HCT116 (cell line): ENCODE results near the gene SLC28A3. TPM values are rescaled to one million over a fixed set of nuclear protein-coding genes. Genes with fewer than 3 reads are reported as not detected.

Source experiments
- ATAC-seq: fragments of 200-7000 bp; cut with Tn5 transposase; 2 replicates; pipeline ENCODE4 v1.9.1; 2020; ENCODE audit warnings: mild to moderate bottlenecking, moderate library complexity
- BruUV-seq: library from RNA; stranded (reverse); fragments of 400-500 nt; replicated peaks from 2 replicates; lab custom pipeline; 2021; lab: Mats Ljungman, UMichigan
- CTCF ChIA-PET: fragments of 300-600 bp; sonication (Branson Sonifier 250); formaldehyde crosslinking; loops from one replicate; lab custom pipeline; 2021; ENCODE audit warnings: antibody characterized with exemption; lab: Charles Lee
- POLR2A ChIA-PET: fragments of 300-600, 350-600 bp; sonication (Branson Sonifier 250); formaldehyde crosslinking; loops from one replicate; lab custom pipeline; 2021; ENCODE audit warnings: antibody characterized with exemption; lab: Charles Lee
- RAD21 ChIA-PET, 2 experiments: fragments of 300-600 bp; sonication (Branson Sonifier 250); formaldehyde crosslinking; loops; one replicate each; lab custom pipeline; 2023; ENCODE audit warnings: low total read pairs in 2 of 2; ENCODE audit not compliant: uncharacterized antibody in 2 of 2, unreplicated experiment in 2 of 2, low non-redundant PET in 1 of 2; lab: Charles Lee
- DNase-seq: peaks from one replicate; pipeline ENCODE4 v3.0.0-alpha.2; 2010; ENCODE audit warnings: low read depth, low spot score
- H2AFZ ChIP-seq: fragments of 200-600 bp; shearing (Covaris generic), sonication (generic); 2 replicates; pipeline ENCODE4 v1.6.1; 2017; ENCODE audit warnings: low read depth, mixed run types, mixed read lengths, antibody characterized with exemption, low read length; ENCODE audit not compliant: poor library complexity, severe bottlenecking
- H3K27ac ChIP-seq: 2 replicates; pipeline ENCODE4 v1.5.1; 2012; ENCODE audit warnings: low read depth, low read length
- H3K27me3 ChIP-seq: fragments of 200-600 bp; sonication (generic); 2 replicates; pipeline ENCODE4 v1.6.1; 2016; ENCODE audit warnings: mixed run types, low read length, mixed read lengths; ENCODE audit not compliant: insufficient read depth
- H3K36me3 ChIP-seq, 2 experiments: fragments of 200-500 bp in 1 of 2; fragments of 200-600 bp in 1 of 2; sonication (Bioruptor generic) in 1 of 2; sonication (generic) in 1 of 2; 2 replicates each; pipeline versions ENCODE4 v1.5.1 to v1.6.1; 2014 to 2016; ENCODE audit warnings: low read length in 2 of 2, inconsistent platforms in 1 of 2, mixed read lengths in 1 of 2, mixed run types in 1 of 2; ENCODE audit not compliant: insufficient read depth in 2 of 2, control insufficient read depth in 1 of 2
- H3K4me1 ChIP-seq, 2 experiments: fragments of 200-600 bp in 1 of 2; sonication (generic) in 1 of 2; 2 replicates each; pipeline versions ENCODE4 v1.5.1 to v1.6.1; 2012 to 2017; ENCODE audit warnings: low read length in 2 of 2, inconsistent platforms in 1 of 2, mild to moderate bottlenecking in 1 of 2, mixed read lengths in 1 of 2, mixed run types in 1 of 2, moderate library complexity in 1 of 2; ENCODE audit not compliant: insufficient read depth in 2 of 2, control insufficient read depth in 1 of 2
- H3K4me2 ChIP-seq: fragments of 200-600 bp; sonication (generic); 2 replicates; pipeline ENCODE4 v1.6.1; 2017; ENCODE audit warnings: mixed run types, low read length, mixed read lengths
- H3K4me3 ChIP-seq, 2 experiments: fragments of 200-600 bp in 1 of 2; sonication (generic) in 1 of 2; replicated peaks in 1 of 2; 2 replicates each; pipeline ENCODE4 v1.5.1; 2011 to 2016; ENCODE audit warnings: low read length in 2 of 2, control low read depth in 1 of 2, low read depth in 1 of 2, mild to moderate bottlenecking in 1 of 2, mixed read lengths in 1 of 2, mixed run types in 1 of 2
- H3K79me2 ChIP-seq: fragments of 200-600 bp; sonication (generic); 2 replicates; pipeline ENCODE4 v1.6.1; 2017; ENCODE audit warnings: mild to moderate bottlenecking, mixed run types, low read length, moderate library complexity, mixed read lengths; ENCODE audit not compliant: insufficient read depth
- H3K9ac ChIP-seq: fragments of 200-600 bp; sonication (generic); 2 replicates; pipeline ENCODE4 v1.6.1; 2016; ENCODE audit warnings: low read length, mixed read lengths
- H3K9me2 ChIP-seq: fragments of 200-600 bp; sonication (generic), shearing (Covaris generic); 2 replicates; pipeline ENCODE4 v1.6.1; 2017; ENCODE audit warnings: mixed run types, mild to moderate bottlenecking, moderate library complexity; ENCODE audit not compliant: insufficient read depth
- H3K9me3 ChIP-seq, 2 experiments: fragments of 200-500 bp in 1 of 2; fragments of 200-600 bp in 1 of 2; sonication (Bioruptor generic) in 1 of 2; sonication (generic) in 1 of 2; 2 replicates each; pipeline ENCODE4 v1.6.1; 2014 to 2017; ENCODE audit warnings: low read length in 2 of 2, mixed read lengths in 2 of 2, inconsistent platforms in 1 of 2, low read depth in 1 of 2, mild to moderate bottlenecking in 1 of 2, mixed run types in 1 of 2, moderate library complexity in 1 of 2; ENCODE audit not compliant: control insufficient read depth in 1 of 2, insufficient read depth in 1 of 2
- H4K20me1 ChIP-seq: fragments of 200-600 bp; sonication (generic), shearing (Covaris generic); 2 replicates; pipeline ENCODE4 v1.6.1; 2017; ENCODE audit warnings: mixed run types, mild to moderate bottlenecking, moderate library complexity; ENCODE audit not compliant: insufficient read depth
- CBX3 ChIP-seq: IDR thresholded peaks from 2 replicates; pipeline ENCODE4 v1.6.1; 2012; ENCODE audit warnings: low read depth
- CEBPB ChIP-seq: IDR thresholded peaks from 2 replicates; pipeline ENCODE4 v1.6.1; 2012; ENCODE audit warnings: low read depth
- ELF1 ChIP-seq: IDR thresholded peaks from 2 replicates; pipeline ENCODE4 v1.6.1; 2012; ENCODE audit warnings: low read depth, borderline replicate concordance
- EZH2 ChIP-seq: fragments of 200-600 bp; sonication (generic); IDR thresholded peaks from 2 replicates; pipeline ENCODE4 v1.6.1; 2017; ENCODE audit warnings: antibody characterized with exemption, mixed run types
- EZH2phosphoT487 ChIP-seq: fragments of 200-600 bp; IDR thresholded peaks from 2 replicates; pipeline ENCODE4 v1.6.1; 2018; ENCODE audit warnings: antibody characterized with exemption, borderline replicate concordance
- FOSL1 ChIP-seq: IDR thresholded peaks from 2 replicates; pipeline ENCODE4 v1.6.1; 2012; ENCODE audit warnings: low read depth
- MAX ChIP-seq: IDR thresholded peaks from 2 replicates; pipeline ENCODE4 v1.6.1; 2012
- POLR2A ChIP-seq: IDR thresholded peaks from 2 replicates; pipeline ENCODE4 v1.7.0; 2011; ENCODE audit warnings: borderline replicate concordance; ENCODE audit not compliant: insufficient read depth, insufficient read length; ENCODE audit errors: extremely low read depth
- POLR2AphosphoS5 ChIP-seq: IDR thresholded peaks from 2 replicates; pipeline ENCODE4 v1.6.1; 2011; ENCODE audit warnings: mild to moderate bottlenecking, low read depth, low read length, moderate library complexity
- RAD21 ChIP-seq: IDR thresholded peaks from 2 replicates; pipeline ENCODE4 v1.6.1; 2012; ENCODE audit warnings: low read depth, mild to moderate bottlenecking
- YY1 ChIP-seq: IDR thresholded peaks from 2 replicates; pipeline ENCODE4 v1.6.1; 2011; ENCODE audit warnings: low read length, low read depth, moderate library complexity, mild to moderate bottlenecking; ENCODE audit not compliant: insufficient replicate concordance; ENCODE audit errors: extremely low read depth
- ZBTB33 ChIP-seq: IDR thresholded peaks from 2 replicates; pipeline ENCODE4 v1.6.1; 2011; ENCODE audit warnings: mild to moderate bottlenecking, low read length, moderate library complexity; ENCODE audit not compliant: insufficient replicate concordance; ENCODE audit errors: extremely low read depth
- intact Hi-C: fragments of 100-400 bp; cut with micrococcal nuclease; formaldehyde crosslinking; loops from 2 replicates; pipeline ENCODE4 v1.10.0; 2022
- total RNA-seq: library from RNA; stranded (reverse); gene quantifications from one replicate; pipeline ENCODE4 v1.2.1, GENCODE V29; 2021; ENCODE audit not compliant: unreplicated experiment

The SLC28A3 gene
- total RNA-seq, 1 experiment from 2014 or later: not detected

GRCh38 chr9:84303061-84303460 lies 37.5 kb downstream of the SLC28A3 start:
- CTCF ChIA-PET: interaction anchor here (1.1 kb wide), 1 partner anchor 12 kb away, joined by 3 read pairs; no protein-coding TSS in a partner anchor
- POLR2A ChIA-PET: no interaction called here

GRCh38 chr9:84301851-84302250 lies 38.7 kb downstream of the SLC28A3 start:
- H2AFZ ChIP-seq: peak overlapping the region; percentile 67

More at GRCh38 chr9:84303061-84303460, 37.5 kb downstream of the SLC28A3 start:
- H2AFZ ChIP-seq: no peak overlapping the region
- no TSS peak for BruUV-seq
- TF ChIP-seq POLR2AphosphoS5: no peak
- no peak for TF ChIP-seq POLR2A
- no peak for TF ChIP-seq ZBTB33
- H3K4me2 ChIP-seq: no peak overlapping the region
- no peaks in the 10 kb centered on the region for H3K27me3 ChIP-seq
- peaks cover 0 to 8% of the 10 kb centered on the region in 2 experiments; a peak in 3 of 4 replicates for H3K4me1 ChIP-seq
- H3K36me3 ChIP-seq: no peaks in the 10 kb centered on the region
- H3K9me3 ChIP-seq: no peaks in the 10 kb centered on the region
- H3K4me3 ChIP-seq: no peak overlapping the region
- intact Hi-C loops: no loop called here
- H3K27ac ChIP-seq: no peak overlapping the region
- DNase-seq (no peak), ATAC-seq (no peak)
- RAD21 ChIA-PET: no interaction called here
- no peaks in the 10 kb centered on the region for H3K79me2 ChIP-seq
- no peaks in the 10 kb centered on the region for H4K20me1 ChIP-seq
- H3K9ac ChIP-seq: no peak overlapping the region
- no peaks in the 10 kb centered on the region for H3K9me2 ChIP-seq

More at GRCh38 chr9:84301851-84302250, 38.7 kb downstream of the SLC28A3 start:
- Histone ChIP-seq H4K20me1 (no peaks in the 10 kb centered on the region), H3K27ac (no peak overlapping the region), H3K27me3 (no peaks in the 10 kb centered on the region), H3K4me3 (no peak overlapping the region), H3K79me2 (no peaks in the 10 kb centered on the region), H3K36me3 (no peaks in the 10 kb centered on the region)
- intact Hi-C loops: no loop called here
- CTCF ChIA-PET: no interaction called here
- no TSS peak for BruUV-seq
- RAD21 ChIA-PET: no interaction called here
- TF ChIP-seq CEBPB: no peak
- no peak for TF ChIP-seq POLR2AphosphoS5
- no peak for TF ChIP-seq FOSL1
- no peak for TF ChIP-seq ELF1
- TF ChIP-seq EZH2phosphoT487: no peak
- TF ChIP-seq EZH2: no peak
- no peak for TF ChIP-seq ZBTB33
- TF ChIP-seq RAD21: no peak
- no peak for TF ChIP-seq MAX
- no peak for TF ChIP-seq YY1
- TF ChIP-seq CBX3: no peak
- TF ChIP-seq, all 23 proteins: peak for 0
- Histone ChIP-seq H3K9me3 (no peaks in the 10 kb centered on the region), H3K9me2 (no peaks in the 10 kb centered on the region), H3K4me2 (0 out of 2 replicates have a peak overlapping the region, but pooled peaks have one; percentile 4), H3K4me1 (peaks cover 0 to 8% of the 10 kb centered on the region in 2 experiments; a peak in 3 of 4 replicates), H3K9ac (no peak overlapping the region)
- POLR2A ChIA-PET: no interaction called here
- ATAC-seq (no peak), DNase-seq (no peak)
